Suppressor macrophage (primary cell): Measurements from ENCODE around the gene GFRA1.
A peak's percentile ranks its signal among the peaks of the same experiment; 100 is the strongest.

ENCODE experiments used
- DNase-seq, 4 experiments: peaks; one replicate each; pipeline ENCODE4 v3.0.0-alpha.2; 2020 to 2022
- total RNA-seq, 17 experiments: gene quantifications; one replicate each; lab custom pipeline; 2026; ENCODE audit warnings: mixed read lengths in 6 of 17, inconsistent platforms in 3 of 17; lab: John Stamatoyannopoulos, UW

The GFRA1 gene
- total RNA-seq: 0 to 5.8 (median 0) reads per million in 17 experiments

- DNase-seq: no peak
Observed at GRCh38 chr10:116272440-116273283, at the start of gene GFRA1. GFRA1 (minus strand) TSS chr10:116273206; CDS start chr10:116272029, 1,177 bp downstream.

GRCh38 chr10:116316503-116316902, 43.5 kb upstream of the GFRA1 start:
- peak in 2 of 4 experiments; percentile 6 to 15 for DNase-seq

- no peak for DNase-seq
Observed at GRCh38 chr10:116312548-116312947, 39.5 kb upstream of the GFRA1 start.

- no peak for DNase-seq
Observed at GRCh38 chr10:116311706-116312490, 38.9 kb upstream of the GFRA1 start.

GRCh38 chr10:116311016-116311415, 38.0 kb upstream of the GFRA1 start:
- DNase-seq: no peak

GRCh38 chr10:116307455-116307854, 34.4 kb upstream of the GFRA1 start:
- no peak for DNase-seq

GRCh38 chr10:116306847-116307246, 33.8 kb upstream of the GFRA1 start:
- DNase-seq: no peak

- no peak for DNase-seq
Observed at GRCh38 chr10:116304923-116305322, 31.9 kb upstream of the GFRA1 start.

GRCh38 chr10:116300542-116300941, 27.5 kb upstream of the GFRA1 start:
- no peak for DNase-seq

GRCh38 chr10:116298586-116298985, 25.6 kb upstream of the GFRA1 start:
- DNase-seq: no peak

GRCh38 chr10:116296291-116296721, 23.3 kb upstream of the GFRA1 start:
- DNase-seq: no peak

GRCh38 chr10:116292493-116292892, 19.5 kb upstream of the GFRA1 start:
- no peak for DNase-seq

- no peak for DNase-seq
Observed at GRCh38 chr10:116289652-116290051, 16.6 kb upstream of the GFRA1 start.

GRCh38 chr10:116287906-116288501, 15.0 kb upstream of the GFRA1 start:
- peak; percentile 37 to 62 (median 44) for DNase-seq

- DNase-seq: no peak
Observed at GRCh38 chr10:116286626-116287200, 13.7 kb upstream of the GFRA1 start.

GRCh38 chr10:116281775-116282174, 8.8 kb upstream of the GFRA1 start:
- DNase-seq: no peak

GRCh38 chr10:116278846-116279245, 5.8 kb upstream of the GFRA1 start:
- DNase-seq: no peak

GRCh38 chr10:116276981-116277380, 4.0 kb upstream of the GFRA1 start:
- DNase-seq: no peak

- DNase-seq: no peak
Observed at GRCh38 chr10:116274064-116274904, 1.3 kb upstream of the GFRA1 start.

- peak; percentile 50 to 75 (median 54) for DNase-seq
Observed at GRCh38 chr10:116271593-116272439, 1.2 kb downstream of the GFRA1 start.
